Measurements from ENCODE around the gene KLHL29. TPM values are rescaled to one million over a fixed set of nuclear protein-coding genes. Genes with fewer than 3 reads are reported as not detected.

The KLHL29 gene
- total RNA-seq, 1 experiment from 2014 or later, result 7.7 TPM

- intact Hi-C loops (cut with micrococcal nuclease; ENCODE audit: unreplicated experiment), result no loop called here
- BruUV-seq (replicated peaks), result no TSS peak
- Histone ChIP-seq H3K27me3 (ENCODE audit: control insufficient read depth, insufficient read depth, low read length) (no peaks in the 10 kb centered on the region), H3K27ac (ENCODE audit: low read length) (no peak overlapping the region), H3K4me3 (ENCODE audit: low read depth in 2 of 2, low read length in 2 of 2) (no peak overlapping the region), H3K4me1 (ENCODE audit: control insufficient read depth, insufficient read depth, low read length) (peaks cover 4% of the 10 kb centered on the region; the same call in 1 of the 2 replicates), H3K36me3 (ENCODE audit: control insufficient read depth, insufficient read depth, low read length) (no peaks in the 10 kb centered on the region), H3K9me3 (ENCODE audit: control insufficient read depth, insufficient read depth, low read depth, low read length) (no peaks in the 10 kb centered on the region)
- ATAC-seq (no peak; the same call in 1 of the 2 replicates), DNase-seq (ENCODE audit: low read depth, low spot score) (no peak)
- ChIA-PET POLR2A (no interaction called here), CTCF (no interaction called here)
- TF ChIP-seq SIN3A (IDR thresholded peaks at IDR 0.05; ENCODE audit: borderline replicate concordance, insufficient read depth, low read depth, low read length) (no peak), TCF7L2 (IDR thresholded peaks at IDR 0.05; ENCODE audit: low read depth, low read length) (no peak), REST (IDR thresholded peaks at IDR 0.05; ENCODE audit: insufficient read depth in 1 of 2, low read depth in 2 of 2, low read length in 1 of 2) (no peak), POLR2AphosphoS5 (IDR thresholded peaks at IDR 0.05; ENCODE audit: low read depth, low read length) (no peak), CTCF (IDR thresholded peaks at IDR 0.05) (no peak)
- in situ Hi-C loops (cut with HindIII; ENCODE audit: low pct_unique_long_range_greater_than_20kb, low sequenced_read_pairs), result no loop called here
Observed at GRCh38 chr2:23534771-23535170, 149.8 kb downstream of the KLHL29 start.

- intact Hi-C loops (cut with micrococcal nuclease; ENCODE audit: unreplicated experiment) (no loop called here), in situ Hi-C loops (cut with HindIII; ENCODE audit: low pct_unique_long_range_greater_than_20kb, low sequenced_read_pairs) (no loop called here)
- Histone ChIP-seq H3K4me3 (ENCODE audit: low read depth in 2 of 2, low read length in 2 of 2) (no peak overlapping the region), H3K9me3 (ENCODE audit: control insufficient read depth, insufficient read depth, low read depth, low read length) (no peaks in the 10 kb centered on the region), H3K36me3 (ENCODE audit: control insufficient read depth, insufficient read depth, low read length) (no peaks in the 10 kb centered on the region), H3K27me3 (ENCODE audit: control insufficient read depth, insufficient read depth, low read length) (no peaks in the 10 kb centered on the region), H3K27ac (ENCODE audit: low read length) (no peak overlapping the region), H3K4me1 (ENCODE audit: control insufficient read depth, insufficient read depth, low read length) (peaks cover 4% of the 10 kb centered on the region; the same call in 1 of the 2 replicates)
- DNase-seq (ENCODE audit: low read depth, low spot score), result no peak
- no TSS peak for BruUV-seq (replicated peaks)
- CTCF ChIA-PET, result no interaction called here
- no peak for TF ChIP-seq SIN3A (IDR thresholded peaks at IDR 0.05; ENCODE audit: borderline replicate concordance, insufficient read depth, low read depth, low read length)
- no peak for TF ChIP-seq TCF7L2 (IDR thresholded peaks at IDR 0.05; ENCODE audit: low read depth, low read length)
- no peak for TF ChIP-seq POLR2AphosphoS5 (IDR thresholded peaks at IDR 0.05; ENCODE audit: low read depth, low read length)
- TF ChIP-seq REST (IDR thresholded peaks at IDR 0.05; ENCODE audit: insufficient read depth in 1 of 2, low read depth in 2 of 2, low read length in 1 of 2), result no peak
- TF ChIP-seq CTCF (IDR thresholded peaks at IDR 0.05), result no peak
- ATAC-seq, result no peak
- POLR2A ChIA-PET, result no interaction called here
Observed at GRCh38 chr2:23536326-23536725, 151.3 kb downstream of the KLHL29 start.

Measured in Panc1 (cell line).